ENCODE measurements around the gene NKD2. TPM values are rescaled to one million over a fixed set of nuclear protein-coding genes. Genes with fewer than 3 reads are reported as not detected.
"Not testable (repeated sequence)": the region's sequence is repeated elsewhere in the genome, so short reads cannot be mapped to it uniquely, and the experiment has no call there.

NKD2 gene
- total RNA-seq, 1 donor from 2014 or later = 0.13 TPM

- no peak for DNase-seq (ENCODE audit: low read depth, low spot score)
These were observed 60.5 kb downstream of the NKD2 start for GRCh38 chr5:1068895-1069719.

GRCh38 chr5:1069720-1070088 lies 61.1 kb downstream of the NKD2 start:
- DNase-seq (ENCODE audit: low read depth, low spot score) = no peak

- DNase-seq (ENCODE audit: low read depth, low spot score) = no peak
These were observed 64.9 kb downstream of the NKD2 start for GRCh38 chr5:1073239-1074102.

GRCh38 chr5:1074226-1074625 lies 65.6 kb downstream of the NKD2 start:
- no peak for DNase-seq (ENCODE audit: low read depth, low spot score)

GRCh38 chr5:1074816-1075554 lies 66.4 kb downstream of the NKD2 start:
- no peak for DNase-seq (ENCODE audit: low read depth, low spot score)

- no peak for DNase-seq (ENCODE audit: low read depth, low spot score)
These were observed 66.9 kb downstream of the NKD2 start for GRCh38 chr5:1075555-1075881.

- no peak for DNase-seq (ENCODE audit: low read depth, low spot score)
These were observed 67.3 kb downstream of the NKD2 start for GRCh38 chr5:1075931-1076330.

GRCh38 chr5:1076406-1076805 lies 67.8 kb downstream of the NKD2 start:
- no peak for DNase-seq (ENCODE audit: low read depth, low spot score)

- no peak for DNase-seq (ENCODE audit: low read depth, low spot score)
These were observed 68.4 kb downstream of the NKD2 start for GRCh38 chr5:1077026-1077425.

- DNase-seq (ENCODE audit: low read depth, low spot score) = no peak
These were observed 69.0 kb downstream of the NKD2 start for GRCh38 chr5:1077491-1078020.

GRCh38 chr5:1078206-1078605 lies 69.6 kb downstream of the NKD2 start:
- DNase-seq (ENCODE audit: low read depth, low spot score) = no peak

GRCh38 chr5:1078851-1079250 lies 70.2 kb downstream of the NKD2 start:
- DNase-seq (ENCODE audit: low read depth, low spot score) = no peak

GRCh38 chr5:1079486-1079885 lies 70.9 kb downstream of the NKD2 start:
- no peak for DNase-seq (ENCODE audit: low read depth, low spot score)

- DNase-seq (ENCODE audit: low read depth, low spot score) = no peak
These were observed 71.4 kb downstream of the NKD2 start for GRCh38 chr5:1079961-1080360.

GRCh38 chr5:1080432-1080831 lies 71.8 kb downstream of the NKD2 start:
- DNase-seq (ENCODE audit: low read depth, low spot score) = no peak

GRCh38 chr5:1081519-1081918 lies 72.9 kb downstream of the NKD2 start:
- DNase-seq (ENCODE audit: low read depth, low spot score) = no peak

GRCh38 chr5:1083026-1083425 lies 74.4 kb downstream of the NKD2 start:
- not testable (repeated sequence) for DNase-seq (ENCODE audit: low read depth, low spot score)

GRCh38 chr5:1083823-1084605 lies 75.4 kb downstream of the NKD2 start:
- DNase-seq (ENCODE audit: low read depth, low spot score) = no peak

- DNase-seq (ENCODE audit: low read depth, low spot score) = no peak
These were observed 76.8 kb downstream of the NKD2 start for GRCh38 chr5:1085391-1085790.

- no peak for DNase-seq (ENCODE audit: low read depth, low spot score)
These were observed 77.5 kb downstream of the NKD2 start for GRCh38 chr5:1086137-1086536.

GRCh38 chr5:1086871-1087270 lies 78.3 kb downstream of the NKD2 start:
- no peak for DNase-seq (ENCODE audit: low read depth, low spot score)
